K562 (cell line): Measurements from ENCODE around the gene TSSK2. TPM values are rescaled to one million over a fixed set of nuclear protein-coding genes. Genes with fewer than 3 reads are reported as not detected.

Experiments used
- AFF4 ChIP-seq: sonication (generic); formaldehyde crosslinking; IDR thresholded peaks from 2 replicates; pipeline ENCODE4 v1.8.0; 2023; ENCODE audit warnings: mild to moderate bottlenecking, missing genetic modification reagents
- BRCA1 ChIP-seq, 2 experiments: fragments of 450-650 bp in 1 of 2; sonication (generic) in 1 of 2; formaldehyde crosslinking in 1 of 2; IDR thresholded peaks; 2 replicates each; pipeline versions ENCODE4 v1.5.0 to v1.6.1; 2017 to 2020; ENCODE audit warnings: mild to moderate bottlenecking in 1 of 2, missing genetic modification reagents in 1 of 2
- FOXM1 ChIP-seq, 2 experiments: fragments of 450-650 bp in 1 of 2; sonication (generic) in 1 of 2; formaldehyde crosslinking in 1 of 2; IDR thresholded peaks; 2 replicates each; pipeline versions ENCODE4 v1.6.1 to v1.9.0; 2017 to 2022; ENCODE audit warnings: low read depth in 2 of 2, mild to moderate bottlenecking in 2 of 2, missing genetic modification reagents in 1 of 2, moderate library complexity in 1 of 2
- IFI16 ChIP-seq: fragments of 250-450 bp; sonication (Bioruptor Pico); IDR thresholded peaks from 2 replicates; pipeline ENCODE4 v2.1.2; 2022; ENCODE audit warnings: mild to moderate bottlenecking, inconsistent platforms
- RBM22 ChIP-seq: fragments of 200-400 bp; formaldehyde crosslinking; IDR thresholded peaks from 2 replicates; pipeline ENCODE4 v1.6.1; 2018; ENCODE audit warnings: low read length, low read depth; ENCODE audit not compliant: poor library complexity, severe bottlenecking
- RBM34 ChIP-seq: fragments of 200-400 bp; formaldehyde crosslinking; IDR thresholded peaks from 2 replicates; pipeline ENCODE4 v1.6.1; 2018; ENCODE audit warnings: low read length, borderline replicate concordance; ENCODE audit not compliant: insufficient read depth
- SIRT6 ChIP-seq: IDR thresholded peaks from one replicate; pipeline ENCODE4 v1.6.1; 2012; ENCODE audit warnings: low read depth, mild to moderate bottlenecking, control low read depth, inconsistent platforms, low read length, moderate library complexity
- ZBTB12 ChIP-seq: fragments of 250-450 bp; sonication (Bioruptor Pico); IDR thresholded peaks from 2 replicates; pipeline ENCODE4 v1.4.0; 2020
- ZNF77 ChIP-seq: fragments of 250-450 bp; sonication (Bioruptor Pico); IDR thresholded peaks from 2 replicates; pipeline ENCODE4 v1.5.0; 2020
- polyA plus RNA-seq, 8 experiments: library from polyadenylated mRNA; depleted of rRNA in 4 of 8; stranded (reverse) in 5 of 8; unstranded in 3 of 8; fragments of >200 nt; fragmentation: Nextera tagmentation in 2 of 8; fragmentation: Illumina TruSeq in 1 of 8; extraction: Ambion mirVana in 2 of 8; extraction: Trizol in 1 of 8; gene quantifications; 2 replicates each; pipeline versions ENCODE4 v1.2.1 to v1.2.3, GENCODE V29; 2011 to 2014; ENCODE audit warnings: inconsistent platforms in 1 of 8, missing spikeins in 1 of 8
- total RNA-seq, 7 experiments: library from RNA; depleted of rRNA in 6 of 7; stranded (reverse); fragments of >200 nt in 6 of 7; fragmentation: Illumina TruSeq in 2 of 7; extraction: Trizol in 2 of 7; gene quantifications; 2 replicates each; pipeline versions ENCODE4 v1.2.1 to v1.2.3, GENCODE V29; 2011 to 2021; ENCODE audit warnings: low replicate concordance in 1 of 7
- TF ChIP-seq, protein P1 (sequence below): fragments of 150-350 bp; IDR thresholded peaks from 2 replicates; pipeline ENCODE4 v1.6.1; 2014; ENCODE audit warnings: low read depth, mild to moderate bottlenecking, low read length, borderline replicate concordance
- TF ChIP-seq, protein P2 (sequence below), 3 experiments: fragments of 200-800 bp in 1 of 3; fragments of 250-450 bp in 1 of 3; fragments of 450-650 bp in 1 of 3; sonication (Bioruptor Pico) in 1 of 3; sonication (Bioruptor generic) in 1 of 3; formaldehyde crosslinking in 1 of 3; IDR thresholded peaks; 2 replicates each; pipeline versions ENCODE4 v1.6.1 to v1.8.0; 2016 to 2022; ENCODE audit warnings: mild to moderate bottlenecking in 2 of 3, missing genetic modification characterization in 2 of 3, missing compliant biosample characterization in 1 of 3, moderate library complexity in 1 of 3
- TF ChIP-seq, protein P3 (sequence below): fragments of 450-650 bp; IDR thresholded peaks from 2 replicates; pipeline ENCODE4 v1.6.1; 2018; ENCODE audit warnings: mild to moderate bottlenecking, low read depth; ENCODE audit not compliant: partially characterized antibody

TSSK2 gene
- total and polyA plus RNA-seq, 9 of the 15 experiments (the other 6 are each of a cell fraction or from before 2014, with no cell fraction given): 0.04 TPM; not detected in 8

DNA sequence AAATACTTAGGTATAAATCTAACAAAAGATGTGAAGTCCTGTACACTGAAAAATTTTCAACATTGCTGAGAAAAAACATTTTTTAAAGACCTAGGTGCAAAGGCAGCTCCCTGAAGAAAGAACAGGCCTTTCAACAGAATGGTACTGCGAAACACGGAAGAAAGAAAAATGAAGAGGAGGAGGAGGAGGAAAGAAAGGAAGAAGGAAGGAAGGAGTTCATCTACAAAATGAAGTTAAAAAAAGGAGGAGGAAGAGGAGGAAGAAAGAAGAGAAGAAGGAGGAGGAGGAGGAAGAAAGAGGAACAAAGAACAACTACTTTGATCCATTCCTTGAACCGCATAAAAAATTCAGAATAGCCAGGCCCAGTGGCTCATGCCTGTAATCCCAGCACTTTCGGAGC is 38.4 kb upstream of the TSSK2 start (continued):
- TF ChIP-seq RBM34 (no peak), BRCA1 (IDR thresholded peaks at IDR 0.05) (no peak), BRCA1 (CRISPR knock-in tag; IDR thresholded peaks at IDR 0.05) (no peak), RBM22 (no peak), ZNF77 (no peak), SIRT6 (no peak), FOXM1 (IDR thresholded peaks at IDR 0.05; ENCODE audit: low read depth) (no peak), FOXM1 (CRISPR knock-in tag; IDR thresholded peaks at IDR 0.05; ENCODE audit: low read depth) (no peak), IFI16 (CRISPR knock-in tag) (no peak), AFF4 (CRISPR knock-in tag) (no peak), ZBTB12 (CRISPR knock-in tag) (no peak)
- TF ChIP-seq, protein P1, sequence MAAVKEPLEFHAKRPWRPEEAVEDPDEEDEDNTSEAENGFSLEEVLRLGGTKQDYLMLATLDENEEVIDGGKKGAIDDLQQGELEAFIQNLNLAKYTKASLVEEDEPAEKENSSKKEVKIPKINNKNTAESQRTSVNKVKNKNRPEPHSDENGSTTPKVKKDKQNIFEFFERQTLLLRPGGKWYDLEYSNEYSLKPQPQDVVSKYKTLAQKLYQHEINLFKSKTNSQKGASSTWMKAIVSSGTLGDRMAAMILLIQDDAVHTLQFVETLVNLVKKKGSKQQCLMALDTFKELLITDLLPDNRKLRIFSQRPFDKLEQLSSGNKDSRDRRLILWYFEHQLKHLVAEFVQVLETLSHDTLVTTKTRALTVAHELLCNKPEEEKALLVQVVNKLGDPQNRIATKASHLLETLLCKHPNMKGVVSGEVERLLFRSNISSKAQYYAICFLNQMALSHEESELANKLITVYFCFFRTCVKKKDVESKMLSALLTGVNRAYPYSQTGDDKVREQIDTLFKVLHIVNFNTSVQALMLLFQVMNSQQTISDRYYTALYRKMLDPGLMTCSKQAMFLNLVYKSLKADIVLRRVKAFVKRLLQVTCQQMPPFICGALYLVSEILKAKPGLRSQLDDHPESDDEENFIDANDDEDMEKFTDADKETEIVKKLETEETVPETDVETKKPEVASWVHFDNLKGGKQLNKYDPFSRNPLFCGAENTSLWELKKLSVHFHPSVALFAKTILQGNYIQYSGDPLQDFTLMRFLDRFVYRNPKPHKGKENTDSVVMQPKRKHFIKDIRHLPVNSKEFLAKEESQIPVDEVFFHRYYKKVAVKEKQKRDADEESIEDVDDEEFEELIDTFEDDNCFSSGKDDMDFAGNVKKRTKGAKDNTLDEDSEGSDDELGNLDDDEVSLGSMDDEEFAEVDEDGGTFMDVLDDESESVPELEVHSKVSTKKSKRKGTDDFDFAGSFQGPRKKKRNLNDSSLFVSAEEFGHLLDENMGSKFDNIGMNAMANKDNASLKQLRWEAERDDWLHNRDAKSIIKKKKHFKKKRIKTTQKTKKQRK: no peak
- TF ChIP-seq, protein P2, sequence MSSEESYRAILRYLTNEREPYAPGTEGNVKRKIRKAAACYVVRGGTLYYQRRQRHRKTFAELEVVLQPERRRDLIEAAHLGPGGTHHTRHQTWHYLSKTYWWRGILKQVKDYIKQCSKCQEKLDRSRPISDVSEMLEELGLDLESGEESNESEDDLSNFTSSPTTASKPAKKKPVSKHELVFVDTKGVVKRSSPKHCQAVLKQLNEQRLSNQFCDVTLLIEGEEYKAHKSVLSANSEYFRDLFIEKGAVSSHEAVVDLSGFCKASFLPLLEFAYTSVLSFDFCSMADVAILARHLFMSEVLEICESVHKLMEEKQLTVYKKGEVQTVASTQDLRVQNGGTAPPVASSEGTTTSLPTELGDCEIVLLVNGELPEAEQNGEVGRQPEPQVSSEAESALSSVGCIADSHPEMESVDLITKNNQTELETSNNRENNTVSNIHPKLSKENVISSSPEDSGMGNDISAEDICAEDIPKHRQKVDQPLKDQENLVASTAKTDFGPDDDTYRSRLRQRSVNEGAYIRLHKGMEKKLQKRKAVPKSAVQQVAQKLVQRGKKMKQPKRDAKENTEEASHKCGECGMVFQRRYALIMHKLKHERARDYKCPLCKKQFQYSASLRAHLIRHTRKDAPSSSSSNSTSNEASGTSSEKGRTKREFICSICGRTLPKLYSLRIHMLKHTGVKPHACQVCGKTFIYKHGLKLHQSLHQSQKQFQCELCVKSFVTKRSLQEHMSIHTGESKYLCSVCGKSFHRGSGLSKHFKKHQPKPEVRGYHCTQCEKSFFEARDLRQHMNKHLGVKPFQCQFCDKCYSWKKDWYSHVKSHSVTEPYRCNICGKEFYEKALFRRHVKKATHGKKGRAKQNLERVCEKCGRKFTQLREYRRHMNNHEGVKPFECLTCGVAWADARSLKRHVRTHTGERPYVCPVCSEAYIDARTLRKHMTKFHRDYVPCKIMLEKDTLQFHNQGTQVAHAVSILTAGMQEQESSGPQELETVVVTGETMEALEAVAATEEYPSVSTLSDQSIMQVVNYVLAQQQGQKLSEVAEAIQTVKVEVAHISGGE (CRISPR knock-in tag; IDR thresholded peaks at IDR 0.05): no peak
- TF ChIP-seq, protein P3, sequence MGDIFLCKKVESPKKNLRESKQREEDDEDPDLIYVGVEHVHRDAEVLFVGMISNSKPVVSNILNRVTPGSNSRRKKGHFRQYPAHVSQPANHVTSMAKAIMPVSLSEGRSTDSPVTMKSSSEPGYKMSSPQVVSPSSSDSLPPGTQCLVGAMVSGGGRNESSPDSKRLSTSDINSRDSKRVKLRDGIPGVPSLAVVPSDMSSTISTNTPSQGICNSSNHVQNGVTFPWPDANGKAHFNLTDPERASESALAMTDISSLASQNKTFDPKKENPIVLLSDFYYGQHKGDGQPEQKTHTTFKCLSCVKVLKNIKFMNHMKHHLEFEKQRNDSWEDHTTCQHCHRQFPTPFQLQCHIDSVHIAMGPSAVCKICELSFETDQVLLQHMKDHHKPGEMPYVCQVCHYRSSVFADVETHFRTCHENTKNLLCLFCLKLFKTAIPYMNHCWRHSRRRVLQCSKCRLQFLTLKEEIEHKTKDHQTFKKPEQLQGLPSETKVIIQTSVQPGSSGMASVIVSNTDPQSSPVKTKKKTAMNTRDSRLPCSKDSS: no peak
